Amniotic epithelial cell (primary cell): ENCODE results near the gene OR5AL1.
"Not testable (repeated sequence)": the region's sequence is repeated elsewhere in the genome, so short reads cannot be mapped to it uniquely, and the experiment has no call there.

ENCODE experiments used
- DNase-seq: peaks from one replicate; pipeline ENCODE4 v3.0.0-alpha.2; 2010; ENCODE audit warnings: low read depth

The OR5AL1 gene

GRCh38 chr11:56412396-56412795 lies at the start of gene OR5AL1:
Gene OR5AL1 (plus strand): TSS chr11:56412696.
- DNase-seq, result no peak

DNA sequence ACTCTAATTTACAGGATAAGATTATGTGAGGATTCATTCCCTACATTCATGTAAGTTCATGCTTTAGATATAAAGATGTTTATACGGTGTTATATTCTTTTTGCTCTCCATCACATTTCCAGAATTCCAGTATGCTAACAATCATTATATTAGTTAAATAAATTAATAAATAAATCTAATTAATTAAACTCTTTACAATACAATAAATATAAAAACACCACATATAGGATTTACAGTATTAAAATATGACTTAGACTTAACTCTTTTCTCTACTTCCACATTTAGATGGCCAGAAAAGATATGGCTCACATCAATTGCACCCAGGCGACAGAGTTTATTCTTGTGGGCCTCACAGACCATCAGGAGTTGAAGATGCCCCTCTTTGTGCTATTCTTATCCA lies 37.2 kb upstream of the OR5AL1 start, which contains the start of gene OR8U1:
TSS of gene OR8U1 (plus strand) at position 301 of the 400 bp plus-strand sequence. CDS start at position 301, 0 bp downstream.
- DNase-seq, result no peak

GRCh38 chr11:56380120-56380519 lies 32.4 kb upstream of the OR5AL1 start:
- no peak for DNase-seq

- DNase-seq, result no peak
Observed at GRCh38 chr11:56394381-56394780, 18.1 kb upstream of the OR5AL1 start.

DNA sequence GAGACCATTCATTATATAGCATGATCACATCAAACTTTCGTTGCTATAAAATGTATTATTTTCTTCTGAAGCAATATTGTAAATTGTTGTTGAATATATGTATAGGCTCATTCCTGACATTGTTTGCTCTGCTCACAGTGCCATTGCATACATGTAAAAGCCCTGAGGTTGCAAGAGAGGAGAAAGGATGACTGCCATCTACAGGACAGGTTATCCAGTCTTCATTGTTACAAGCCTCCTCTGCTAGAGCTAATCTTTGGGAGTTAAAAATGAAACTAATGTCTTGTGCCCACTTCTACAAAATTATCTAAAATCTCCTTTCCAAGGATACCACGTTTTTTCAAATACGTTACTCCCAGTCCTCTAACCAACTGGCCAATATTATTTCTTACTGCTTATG lies 16.4 kb upstream of the OR5AL1 start:
- no peak for DNase-seq

DNA sequence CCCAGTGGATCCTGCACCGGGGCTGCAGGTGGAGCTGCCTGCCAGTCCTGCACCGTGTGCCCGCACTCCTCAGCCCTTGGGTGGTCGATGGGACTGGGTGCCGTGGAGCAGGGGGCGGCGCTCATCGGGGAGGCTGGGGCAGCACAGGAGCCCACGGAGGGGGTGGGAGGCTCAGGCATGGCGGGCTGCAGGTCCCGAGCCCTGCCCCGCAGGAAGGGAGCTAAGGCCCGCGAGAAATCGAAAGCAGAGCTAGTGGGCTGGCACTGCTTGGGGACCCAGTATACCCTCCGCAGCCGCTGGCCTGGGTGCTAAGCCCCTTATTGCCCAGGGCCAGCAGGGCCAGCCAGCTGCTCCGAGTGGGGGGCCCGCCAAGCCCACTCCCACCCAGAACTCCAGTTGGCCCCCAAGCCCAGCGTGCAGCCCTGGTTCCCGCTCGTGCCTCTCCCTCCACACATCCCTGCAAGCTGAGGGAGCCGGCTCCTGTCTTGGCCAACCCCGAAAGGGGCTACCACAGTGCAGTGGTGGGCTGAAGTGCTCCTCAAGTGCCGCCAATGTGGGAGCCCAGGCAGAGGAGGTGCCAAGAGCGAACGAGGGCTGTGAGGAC lies 10.5 kb upstream of the OR5AL1 start:
- DNase-seq, result not testable (repeated sequence)

DNA sequence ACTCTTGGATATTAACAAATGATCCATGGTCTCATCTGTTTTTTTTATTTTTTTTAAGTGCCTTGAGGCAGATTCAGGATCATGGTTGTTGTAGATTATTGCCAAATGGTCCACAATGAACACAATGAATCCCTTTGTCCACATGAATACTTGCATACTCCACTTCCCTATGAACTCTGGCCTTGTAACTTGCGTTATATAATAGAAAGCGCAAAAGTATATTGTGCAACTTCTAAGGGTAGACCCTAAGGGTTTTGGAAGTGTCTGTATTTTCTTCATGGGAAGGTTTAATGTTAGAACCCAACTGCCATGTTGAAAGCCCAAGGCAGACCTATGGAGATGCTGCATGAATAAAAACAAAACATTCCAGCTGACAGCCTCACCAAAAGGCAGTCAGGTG lies 8.1 kb upstream of the OR5AL1 start:
- DNase-seq, result no peak

DNA sequence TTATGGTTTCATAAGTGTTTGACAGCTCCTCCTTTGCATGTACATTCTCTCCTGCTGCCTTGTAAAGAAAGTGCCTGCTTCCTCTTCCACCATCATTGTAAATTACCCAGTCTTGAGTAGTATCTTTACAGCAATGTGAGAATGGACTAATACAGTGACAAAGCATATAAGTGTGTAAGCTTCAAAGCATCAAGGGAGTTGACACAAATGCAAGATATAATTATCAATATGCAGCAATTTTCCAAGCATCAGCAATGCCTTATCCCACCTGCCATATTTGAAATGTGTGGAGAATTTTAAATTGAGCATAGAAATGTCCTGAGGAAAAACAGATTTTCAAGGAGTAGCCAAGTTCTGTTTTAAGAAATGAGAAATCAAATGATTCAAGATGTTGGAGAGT lies 1.7 kb upstream of the OR5AL1 start:
- no peak for DNase-seq

DNA sequence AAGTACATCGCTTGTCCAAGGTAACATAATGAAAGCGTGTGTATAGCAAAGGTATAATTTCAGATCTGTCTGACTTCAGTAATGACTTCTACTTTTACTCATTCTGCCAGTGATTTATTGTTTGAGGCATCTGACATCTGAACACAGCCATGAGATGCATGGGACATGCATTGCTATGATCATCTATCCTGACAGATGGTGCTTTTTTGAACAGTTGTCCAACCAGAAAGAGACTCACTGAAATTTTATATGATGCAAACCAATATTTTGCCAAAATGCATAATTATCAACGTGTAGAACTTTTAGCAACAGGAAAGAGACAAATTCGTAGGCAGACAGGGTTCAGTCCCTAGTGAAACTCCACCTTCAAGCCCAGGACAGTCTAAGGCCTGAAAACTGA lies 41.0 kb downstream of the OR5AL1 start:
- no peak for DNase-seq

DNA sequence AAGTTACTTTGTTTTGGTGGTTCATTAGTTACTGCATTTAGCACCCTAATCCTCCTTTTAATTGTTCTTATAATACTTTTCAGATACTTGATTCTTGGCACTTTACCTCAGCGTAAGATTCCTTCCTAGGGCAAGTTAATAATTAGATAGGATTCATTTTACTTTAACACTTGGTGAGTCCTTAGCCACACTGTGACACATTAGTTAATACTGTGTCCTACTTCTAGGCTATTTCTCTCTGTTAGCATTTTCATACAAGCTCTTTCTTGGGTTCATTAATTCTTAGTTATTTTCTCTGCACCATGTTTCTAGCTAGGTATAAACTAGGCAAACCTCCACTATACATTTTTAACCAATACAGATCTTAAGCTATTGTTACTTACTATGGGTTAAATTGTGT lies 44.6 kb downstream of the OR5AL1 start:
- DNase-seq, result no peak
